GM12801 (cell line): ENCODE results near the gene SMIM32.

Experiments used
- CTCF ChIP-seq: IDR thresholded peaks from one replicate; pipeline ENCODE4 v1.5.1; 2011; ENCODE audit warnings: control low read depth; ENCODE audit not compliant: insufficient read length; ENCODE audit errors: extremely low read depth

Gene SMIM32

DNA sequence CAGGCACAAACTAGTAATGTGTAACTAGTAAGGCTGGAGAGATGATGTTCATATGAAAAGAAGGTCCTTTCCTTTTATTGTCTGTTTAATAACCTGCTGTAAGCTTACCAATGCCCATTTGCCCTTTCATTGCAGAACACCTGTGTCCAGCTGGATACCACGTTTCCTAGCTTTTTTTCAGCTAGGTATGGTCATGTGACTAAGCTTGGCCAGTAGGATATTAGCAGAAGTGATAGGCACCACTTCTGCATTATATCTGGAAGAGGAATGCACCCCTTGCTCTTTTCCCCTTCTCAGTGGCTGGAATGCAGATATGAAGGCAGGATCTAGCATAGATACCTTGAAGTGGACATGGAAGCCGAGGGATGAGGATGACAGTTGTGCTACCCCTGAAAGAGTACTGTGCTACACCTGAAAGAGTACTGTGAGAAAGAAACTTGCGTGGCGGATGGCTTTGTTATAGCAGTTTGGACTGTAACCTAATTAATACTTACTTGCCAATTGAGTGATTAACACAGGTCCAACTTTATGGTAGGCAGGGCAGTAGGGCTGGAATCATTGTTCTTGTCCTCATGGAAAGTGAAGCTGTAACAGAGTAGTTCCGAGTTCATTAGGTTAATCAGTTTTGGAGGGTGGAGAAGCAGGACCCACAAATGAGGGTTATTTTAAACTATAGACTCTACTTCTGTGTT is 6.8 kb downstream of the SMIM32 start:
- TF ChIP-seq CTCF, result no peak

DNA sequence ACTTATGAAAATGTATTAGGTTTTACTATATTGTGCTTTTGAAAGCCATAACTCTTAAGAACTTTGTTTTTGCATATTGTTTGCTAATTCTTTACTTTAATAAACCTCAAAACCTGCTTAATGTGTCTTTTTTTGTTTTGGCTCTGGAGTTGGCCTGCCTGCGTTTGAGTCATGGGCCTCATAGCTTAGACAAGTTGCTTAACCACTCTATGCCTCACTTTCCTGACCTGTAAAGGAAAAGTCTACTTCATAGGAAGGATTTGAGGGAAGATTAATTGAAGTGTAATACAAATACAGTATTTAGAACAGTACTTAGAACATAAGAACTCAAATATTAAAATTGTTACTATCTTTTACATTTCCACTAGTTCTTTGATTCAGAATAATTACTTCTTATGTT is 10.3 kb downstream of the SMIM32 start:
- TF ChIP-seq CTCF, result no peak

DNA sequence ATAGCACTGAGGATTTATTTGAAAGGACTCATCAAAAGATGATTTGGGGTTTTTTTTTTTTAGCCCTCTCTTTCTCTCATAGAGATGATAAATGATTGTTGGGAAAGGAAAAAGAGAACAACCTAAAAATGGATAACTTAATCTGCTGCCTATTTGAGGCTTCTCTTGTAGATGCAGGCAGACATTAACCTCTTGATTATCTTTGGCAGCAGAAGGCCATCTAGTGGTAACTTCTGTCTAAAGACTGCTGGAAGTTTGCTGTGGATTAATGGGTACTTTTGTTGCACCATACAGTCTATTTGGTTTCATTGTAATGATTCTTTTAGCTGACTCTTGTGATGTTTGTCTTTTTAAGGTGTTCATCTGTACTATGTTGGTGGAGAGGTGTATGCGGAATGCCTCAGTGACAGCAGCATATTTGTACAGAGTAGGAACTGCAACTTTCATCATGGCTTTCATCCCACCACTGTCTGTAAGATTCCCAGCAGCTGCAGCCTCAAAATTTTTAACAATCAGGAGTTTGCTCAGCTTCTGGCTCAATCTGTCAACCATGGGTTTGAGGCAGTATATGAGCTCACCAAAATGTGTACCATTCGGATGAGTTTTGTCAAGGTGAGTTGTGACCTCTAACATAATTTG is 18.8 kb downstream of the SMIM32 start:
- TF ChIP-seq CTCF, result no peak

DNA sequence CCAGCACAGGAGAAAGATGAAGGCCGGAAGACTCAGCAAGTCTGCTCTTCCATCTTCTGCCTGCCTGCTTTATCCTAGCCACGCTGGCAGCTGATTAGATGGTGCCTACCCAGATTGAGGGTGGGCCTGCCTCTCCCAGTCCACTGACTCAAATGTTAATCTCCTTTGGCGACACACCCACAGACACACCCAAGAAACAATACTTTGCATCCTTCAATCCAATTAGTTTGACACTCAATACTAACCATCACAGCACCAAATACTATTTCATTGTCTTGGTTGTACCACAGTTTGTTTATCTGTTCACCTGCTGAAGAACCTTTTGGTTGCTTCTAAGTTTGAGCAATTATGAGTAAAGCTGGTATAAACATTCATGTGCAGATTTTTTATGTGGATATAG is 23.7 kb downstream of the SMIM32 start:
- TF ChIP-seq CTCF, result no peak

DNA sequence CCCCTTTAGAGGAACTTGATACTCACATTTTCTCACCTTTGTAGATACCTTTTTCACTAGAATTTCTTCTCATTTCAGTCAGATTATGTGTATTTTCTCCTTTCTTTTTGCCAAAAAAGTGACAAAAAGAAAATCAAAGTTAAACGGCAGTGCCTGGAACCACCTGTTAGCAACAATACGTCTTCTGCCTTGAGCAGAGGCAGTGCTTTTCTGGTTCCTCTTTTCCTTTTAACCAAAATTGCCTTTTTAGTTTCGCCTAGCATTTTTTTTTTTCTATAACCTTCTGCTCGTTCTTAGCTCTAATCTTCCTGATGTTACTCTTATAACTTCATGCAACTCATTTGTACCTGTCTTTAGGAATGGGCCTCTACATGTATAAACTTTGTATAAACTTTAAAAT is 26.1 kb downstream of the SMIM32 start:
- no peak for TF ChIP-seq CTCF

- no peak for TF ChIP-seq CTCF
These were observed 28.7 kb downstream of the SMIM32 start for GRCh38 chr5:136164226-136164625.

DNA sequence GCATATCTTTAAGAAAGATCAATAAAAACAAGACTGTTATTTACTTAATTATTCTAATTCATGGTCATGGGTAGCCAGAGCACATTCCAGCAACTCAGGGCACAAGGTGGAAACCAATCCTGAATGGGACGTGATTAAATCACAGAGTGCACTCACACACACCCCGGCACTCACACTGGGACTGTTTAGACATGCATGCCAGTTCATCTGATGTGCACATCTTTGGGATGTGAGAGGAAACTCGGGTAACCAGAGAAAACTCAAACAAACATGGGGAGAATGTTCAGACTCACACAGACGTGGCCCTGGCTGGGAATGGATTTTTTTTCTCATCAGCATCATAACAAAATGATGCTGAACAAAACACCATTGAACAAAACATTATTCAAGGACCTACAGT is 31.0 kb downstream of the SMIM32 start:
- TF ChIP-seq CTCF, result no peak
